HG03196 (cell line): ENCODE data around the gene LCLAT1.
"Not testable (repeated sequence)": the region's sequence is repeated elsewhere in the genome, so short reads cannot be mapped to it uniquely, and the experiment has no call there.

ENCODE experiments used
- ATAC-seq: cut with Tn5 transposase; IDR thresholded peaks from one replicate; pipeline ENCODE4 v1.9.1; 2021; ENCODE audit not compliant: unreplicated experiment

The LCLAT1 gene

GRCh38 chr2:30633039-30633438 lies 186.0 kb downstream of the LCLAT1 start:
- ATAC-seq, result no peak

- no peak for ATAC-seq
Observed at GRCh38 chr2:30636311-30636710, 189.3 kb downstream of the LCLAT1 start.

- no peak for ATAC-seq
Observed at GRCh38 chr2:30639836-30640235, 192.8 kb downstream of the LCLAT1 start.

GRCh38 chr2:30641765-30642345 lies 194.8 kb downstream of the LCLAT1 start:
- no peak for ATAC-seq

- ATAC-seq, result not testable (repeated sequence)
Observed at GRCh38 chr2:30643013-30643412, 196.0 kb downstream of the LCLAT1 start.

- ATAC-seq, result no peak
Observed at GRCh38 chr2:30643674-30644073, 196.6 kb downstream of the LCLAT1 start.

GRCh38 chr2:30645081-30645744 lies 198.2 kb downstream of the LCLAT1 start:
- no peak for ATAC-seq

GRCh38 chr2:30645745-30646119 lies 198.7 kb downstream of the LCLAT1 start:
- ATAC-seq, result no peak

GRCh38 chr2:30647752-30648457 lies 200.9 kb downstream of the LCLAT1 start:
- no peak for ATAC-seq

GRCh38 chr2:30649278-30649677 lies 202.2 kb downstream of the LCLAT1 start:
- ATAC-seq, result no peak

- ATAC-seq, result no peak
Observed at GRCh38 chr2:30649828-30650227, 202.8 kb downstream of the LCLAT1 start.

GRCh38 chr2:30652271-30652915 lies 205.3 kb downstream of the LCLAT1 start:
- ATAC-seq, result no peak

- no peak for ATAC-seq
Observed at GRCh38 chr2:30653847-30654246, 206.8 kb downstream of the LCLAT1 start.

GRCh38 chr2:30654404-30654803 lies 207.4 kb downstream of the LCLAT1 start:
- ATAC-seq, result no peak

- no peak for ATAC-seq
Observed at GRCh38 chr2:30655211-30655610, 208.2 kb downstream of the LCLAT1 start.

- ATAC-seq, result no peak
Observed at GRCh38 chr2:30655660-30656059, 208.6 kb downstream of the LCLAT1 start.

- ATAC-seq, result no peak
Observed at GRCh38 chr2:30656079-30656478, 209.0 kb downstream of the LCLAT1 start.

GRCh38 chr2:30661173-30662107 lies 214.4 kb downstream of the LCLAT1 start:
- no peak for ATAC-seq

GRCh38 chr2:30662268-30663131 lies 215.5 kb downstream of the LCLAT1 start:
- no peak for ATAC-seq

GRCh38 chr2:30663321-30663720 lies 216.3 kb downstream of the LCLAT1 start:
- no peak for ATAC-seq
